Stimulated activated CD8-positive, alpha-beta memory T cell treated with anti-CD3 and anti-CD28 coated beads, Interleukin-12 subunit alpha, Interleukin-12 subunit beta, amount 100 ng/mL, for 24 hours (primary cell): ENCODE results near the gene FAU.

Source experiments
- DNase-seq: peaks from one replicate; pipeline ENCODE4 v3.0.0-alpha.2; 2020; ENCODE audit errors: extremely low read depth

The FAU gene

GRCh38 chr11:65078151-65078550, 43.8 kb downstream of the FAU start:
- peak; percentile 17 for DNase-seq

- no peak for DNase-seq
Observed at GRCh38 chr11:65077451-65077850, 44.5 kb downstream of the FAU start.

DNA sequence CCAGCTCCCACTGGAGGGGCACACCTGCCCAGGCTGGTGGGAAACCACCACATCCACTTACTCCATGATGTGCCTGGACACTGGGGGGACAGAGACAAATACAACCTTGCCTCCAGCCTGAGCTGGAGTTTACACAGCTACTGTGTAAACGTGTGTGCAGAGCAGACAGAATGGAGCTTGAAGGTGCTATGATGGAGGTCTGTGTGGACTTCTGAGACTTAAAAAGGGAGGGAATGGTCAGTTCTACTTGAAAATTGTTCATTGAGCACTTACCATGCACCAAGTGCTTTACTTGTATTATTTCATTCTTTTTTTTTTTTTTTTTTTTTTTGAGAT, 49.3 kb downstream of the FAU start:
- DNase-seq: no peak

GRCh38 chr11:65071907-65072630, 49.9 kb downstream of the FAU start:
- no peak for DNase-seq
